HG02759 (cell line): Measurements from ENCODE around the gene NEDD4L.

Source experiments
- ATAC-seq: cut with Tn5 transposase; IDR thresholded peaks from one replicate; pipeline ENCODE4 v1.9.1; 2021; ENCODE audit warnings: mild to moderate bottlenecking, moderate library complexity; ENCODE audit not compliant: unreplicated experiment

The NEDD4L gene

GRCh38 chr18:58308463-58308862 lies 264.4 kb downstream of the NEDD4L start:
- ATAC-seq = no peak

GRCh38 chr18:58309099-58309498 lies 265.1 kb downstream of the NEDD4L start:
- no peak for ATAC-seq

DNA sequence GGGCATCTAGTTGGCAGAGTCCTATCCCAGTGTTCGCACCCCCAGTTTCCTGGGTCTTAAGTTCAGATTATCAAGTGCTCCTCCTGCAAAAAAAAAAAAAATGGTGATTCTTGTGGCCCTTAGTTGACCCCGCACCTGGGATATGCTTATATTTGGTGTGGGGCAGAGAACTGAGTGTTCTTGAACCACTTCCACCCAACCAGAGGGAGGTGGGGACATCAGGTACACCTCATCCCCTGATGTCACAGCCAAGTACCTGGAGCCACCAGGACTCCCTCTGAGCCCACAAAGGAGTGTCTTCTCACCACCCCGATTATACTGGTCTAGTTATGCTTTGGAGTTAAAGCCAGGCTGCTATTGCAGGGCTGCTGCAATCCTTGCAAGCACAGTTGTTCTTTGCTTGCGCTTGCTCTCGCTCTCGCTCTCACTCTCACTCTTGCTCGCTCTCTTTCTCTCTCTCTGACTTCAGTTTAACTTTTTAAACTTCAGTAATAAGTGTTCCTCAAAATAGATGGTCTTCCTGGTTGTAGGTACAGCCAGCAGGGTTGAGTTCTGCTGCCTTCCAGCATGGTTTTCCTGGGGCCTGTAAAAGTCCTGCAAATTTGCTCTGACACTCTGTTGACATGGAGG lies 265.7 kb downstream of the NEDD4L start:
- no peak for ATAC-seq

DNA sequence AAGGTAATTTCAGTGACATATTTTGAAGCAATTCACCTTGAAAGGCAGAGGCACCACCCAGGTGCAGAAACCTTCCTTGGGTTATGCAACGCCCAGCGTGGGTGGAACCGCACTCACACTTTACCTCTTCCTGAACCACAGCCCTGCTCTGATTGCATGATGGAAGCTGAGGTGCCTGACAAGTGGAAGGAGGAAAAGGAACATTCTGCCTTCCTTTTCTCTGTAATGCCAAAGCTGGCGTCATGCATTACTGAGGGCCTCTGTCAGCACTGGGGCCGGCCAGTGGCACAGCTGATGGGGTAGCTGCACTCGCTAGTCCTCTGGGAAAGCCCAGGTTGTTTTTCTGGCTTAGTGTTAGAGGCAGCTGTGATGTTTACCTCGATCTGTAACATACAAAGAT lies 266.5 kb downstream of the NEDD4L start:
- no peak for ATAC-seq

GRCh38 chr18:58311390-58311789 lies 267.4 kb downstream of the NEDD4L start:
- no peak for ATAC-seq

- ATAC-seq = no peak
Measured at GRCh38 chr18:58313491-58314032, 269.5 kb downstream of the NEDD4L start.

DNA sequence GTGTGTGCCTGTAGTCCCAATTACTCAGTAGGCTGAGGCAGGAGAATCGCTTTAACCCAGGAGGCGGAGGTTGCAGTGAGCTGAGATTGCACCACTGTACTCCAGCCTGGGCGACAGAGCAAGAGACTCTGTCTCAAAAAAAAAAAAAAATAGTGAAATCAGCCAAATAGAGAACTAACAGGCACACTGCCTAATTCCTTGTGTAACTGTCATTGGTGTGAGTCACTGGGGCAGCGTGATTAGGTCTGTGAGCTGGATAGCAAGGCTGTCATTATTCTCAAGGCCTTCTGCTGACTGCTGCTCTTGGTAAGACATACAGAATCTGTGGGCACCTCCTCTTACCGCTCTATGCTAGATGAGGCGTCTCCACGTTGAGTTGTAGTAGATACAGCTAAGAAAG lies 270.3 kb downstream of the NEDD4L start:
- no peak for ATAC-seq

DNA sequence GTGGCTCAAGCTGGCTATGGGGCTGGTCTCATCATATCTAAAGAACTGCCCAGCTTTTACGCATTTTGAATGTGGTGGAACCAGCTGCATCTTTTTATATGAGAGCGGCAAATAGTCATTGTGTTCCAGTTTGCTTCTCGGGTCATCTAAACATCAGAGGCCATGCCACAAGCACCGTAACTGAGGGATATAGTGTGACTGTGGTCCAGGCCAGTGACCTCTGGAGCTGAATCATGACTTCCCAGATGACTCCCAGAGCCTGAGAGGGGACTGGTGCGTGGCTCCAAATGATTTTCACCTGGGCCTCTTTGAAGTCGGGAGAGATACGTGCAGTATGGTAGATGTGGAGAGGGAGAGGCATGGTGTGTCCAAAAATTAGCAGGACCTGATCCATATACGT lies 271.0 kb downstream of the NEDD4L start:
- no peak for ATAC-seq

DNA sequence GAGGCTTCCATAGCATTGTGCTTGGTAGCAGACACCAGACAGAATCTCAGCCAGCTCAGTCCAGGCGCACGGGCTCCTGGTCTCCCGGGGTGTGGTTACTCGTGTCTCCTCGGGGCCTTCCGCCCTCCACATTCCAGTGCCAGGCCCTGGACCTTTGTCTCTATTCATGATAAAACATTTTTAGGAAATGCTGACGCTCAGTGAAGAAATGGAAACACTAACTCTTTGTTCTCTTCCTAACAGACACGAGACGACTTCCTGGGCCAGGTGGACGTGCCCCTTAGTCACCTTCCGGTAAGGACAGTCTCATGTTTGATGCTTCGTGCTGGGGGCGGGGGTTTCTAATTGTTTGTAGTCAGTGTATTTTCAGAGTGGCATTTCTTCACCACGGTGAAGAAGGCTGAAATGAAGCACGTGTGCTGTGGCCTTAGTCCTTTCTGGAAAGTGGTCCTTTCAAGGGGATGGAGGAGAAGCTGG lies 271.8 kb downstream of the NEDD4L start:
- no peak for ATAC-seq

DNA sequence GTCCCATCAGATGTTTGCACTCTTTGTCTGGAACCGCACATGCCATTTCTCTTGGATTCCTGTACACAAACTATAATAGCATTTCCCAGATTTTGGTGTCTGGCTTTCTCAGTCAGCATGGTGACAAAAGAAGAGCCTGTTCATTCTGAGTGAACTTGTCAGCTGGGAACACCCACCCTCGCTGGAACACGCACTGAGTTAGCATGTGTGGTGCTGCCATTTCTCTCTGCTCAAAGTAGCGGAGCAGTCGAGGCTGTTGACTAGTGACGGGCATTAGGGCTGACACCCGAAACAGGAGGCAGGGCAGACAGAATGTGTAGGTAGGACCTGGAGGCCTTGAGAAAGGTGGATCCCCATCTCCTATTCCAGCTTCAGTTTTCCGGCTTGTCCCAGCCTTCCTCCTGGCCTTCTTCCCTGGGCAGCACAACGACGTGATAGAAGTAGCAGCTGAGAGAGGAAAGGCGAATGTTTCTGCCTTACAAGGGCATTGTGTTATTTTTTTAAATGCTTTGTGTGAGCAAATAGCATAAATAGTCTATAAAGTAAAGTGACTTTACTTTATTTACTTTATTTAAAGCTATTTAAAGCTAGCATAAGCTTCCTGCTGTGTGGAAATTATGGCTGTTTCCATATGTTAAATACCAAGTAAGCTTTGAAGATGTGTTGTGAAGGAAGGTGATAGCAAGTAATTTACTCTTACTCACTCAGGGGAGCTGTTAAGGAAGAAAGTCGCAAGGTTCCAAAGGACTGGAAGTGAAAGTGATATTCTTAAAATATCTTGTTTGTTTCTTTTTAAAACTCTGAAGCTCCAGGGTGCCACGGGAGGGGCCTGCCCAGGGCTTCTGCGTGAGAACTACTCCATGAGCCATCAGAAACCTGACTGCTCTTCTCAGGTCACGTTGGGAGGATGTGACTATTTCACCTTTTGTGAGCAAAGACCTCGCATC lies 272.6 kb downstream of the NEDD4L start:
- ATAC-seq = no peak

GRCh38 chr18:58319719-58320118 lies 275.7 kb downstream of the NEDD4L start:
- no peak for ATAC-seq

DNA sequence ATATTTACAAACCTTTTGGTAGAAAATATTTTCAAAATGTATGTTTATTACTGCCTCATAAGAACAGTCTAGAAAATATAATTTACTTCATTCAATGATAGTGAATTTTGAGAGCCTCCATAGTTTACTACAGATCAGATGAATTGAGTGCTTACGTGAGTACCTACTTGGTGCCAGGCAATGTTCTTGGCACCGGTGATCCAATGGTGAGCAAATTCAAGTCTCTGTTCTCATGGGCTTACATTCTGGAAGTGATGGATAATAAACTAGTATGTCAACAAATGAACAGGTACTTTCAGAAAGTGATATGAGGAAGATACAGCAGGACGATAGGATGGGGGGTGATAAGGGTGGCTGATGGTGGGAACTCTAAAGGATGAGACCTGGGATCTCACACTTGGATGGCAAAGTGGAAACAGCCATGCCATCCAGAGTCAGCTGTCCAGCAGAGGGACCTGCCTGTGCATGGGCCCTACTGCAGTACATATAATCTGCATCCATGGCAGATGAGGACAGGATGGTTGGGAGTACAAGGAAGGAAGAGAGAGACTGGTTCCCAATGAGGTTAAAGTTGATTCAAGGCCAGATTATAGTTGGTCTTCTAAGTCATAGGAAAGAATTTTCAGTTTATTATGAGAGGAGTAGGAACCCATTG lies 277.0 kb downstream of the NEDD4L start:
- no peak for ATAC-seq

DNA sequence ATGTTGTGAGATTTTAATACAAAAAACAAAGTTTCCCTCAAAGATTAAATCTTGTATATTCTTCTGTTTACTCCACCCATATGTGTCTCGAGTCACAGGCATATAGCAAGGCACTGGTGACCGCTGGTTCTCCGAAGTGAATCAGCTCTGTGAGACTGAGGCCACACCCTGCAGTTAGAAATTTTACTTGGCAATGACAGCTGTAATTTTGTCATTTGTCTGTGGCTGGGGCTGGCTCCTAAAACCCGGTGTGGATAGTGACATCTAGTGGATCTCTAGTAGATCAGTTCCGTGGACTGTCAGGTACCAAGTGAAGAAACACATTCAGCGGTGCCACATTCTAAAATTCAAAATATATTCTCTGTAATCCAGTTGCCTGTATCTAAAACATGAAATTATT lies 278.0 kb downstream of the NEDD4L start:
- ATAC-seq = peak; percentile 67

GRCh38 chr18:58322464-58322863 lies 278.4 kb downstream of the NEDD4L start:
- no peak for ATAC-seq

DNA sequence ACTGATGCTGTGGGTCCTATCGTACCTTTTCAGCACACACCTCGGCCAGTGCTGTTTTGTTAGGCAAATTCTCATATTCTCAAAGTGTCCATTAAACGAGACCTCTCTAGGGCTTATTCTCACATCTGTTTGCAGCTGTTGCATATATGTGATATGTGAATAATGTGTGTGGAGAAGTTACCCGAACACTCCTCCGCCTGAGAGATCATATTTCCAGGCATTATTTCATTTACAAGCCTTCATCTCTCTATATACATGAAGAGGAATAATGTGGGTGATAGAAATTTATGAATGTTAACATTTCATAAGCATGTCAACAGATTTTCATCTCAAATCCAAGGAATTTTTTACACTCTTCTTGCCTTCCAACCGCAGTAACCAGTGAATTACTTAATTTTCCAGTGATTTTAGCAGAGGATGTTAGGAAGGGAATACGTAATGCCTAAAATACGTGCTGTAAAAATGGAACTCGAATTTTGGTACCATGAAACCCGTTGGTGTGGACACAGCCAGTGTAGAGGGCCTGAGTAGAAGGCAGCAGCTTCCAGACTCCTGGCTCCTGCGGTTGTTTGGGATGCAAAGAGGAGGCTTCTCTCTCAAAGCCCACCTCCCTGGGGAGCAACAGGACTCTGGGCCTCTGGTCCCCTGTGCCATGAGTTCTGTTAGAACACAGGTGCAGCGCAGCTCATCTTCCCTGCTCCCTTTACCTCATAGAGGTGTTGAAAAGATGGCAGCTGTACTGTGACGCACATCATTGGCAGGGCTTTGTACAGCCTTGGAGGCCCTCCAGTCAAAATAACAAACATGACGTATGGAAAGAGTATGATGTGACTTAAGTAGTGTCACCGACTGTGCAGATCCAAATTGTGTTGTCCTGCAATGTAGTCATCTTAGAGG lies 280.1 kb downstream of the NEDD4L start:
- no peak for ATAC-seq

- ATAC-seq = no peak
Measured at GRCh38 chr18:58324824-58325480, 280.9 kb downstream of the NEDD4L start.

DNA sequence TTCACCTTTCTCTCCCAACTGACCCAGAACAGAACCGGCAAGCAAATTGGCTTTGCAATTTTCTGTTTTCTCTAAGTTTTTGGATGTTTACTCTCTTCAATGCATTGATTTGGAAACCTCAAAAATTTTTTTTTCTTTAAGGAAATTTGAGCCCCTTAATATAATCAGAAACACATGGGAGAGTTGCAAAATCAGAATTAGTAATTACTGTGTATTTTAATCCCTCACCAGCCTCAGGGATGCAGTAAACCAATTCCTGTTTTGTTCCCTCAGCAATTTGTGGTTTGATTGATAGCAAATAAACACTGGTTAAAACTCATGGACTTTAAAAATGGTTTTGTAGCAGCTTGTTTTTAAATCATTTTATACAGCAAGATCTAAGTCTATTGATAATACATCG lies 281.5 kb downstream of the NEDD4L start:
- no peak for ATAC-seq

DNA sequence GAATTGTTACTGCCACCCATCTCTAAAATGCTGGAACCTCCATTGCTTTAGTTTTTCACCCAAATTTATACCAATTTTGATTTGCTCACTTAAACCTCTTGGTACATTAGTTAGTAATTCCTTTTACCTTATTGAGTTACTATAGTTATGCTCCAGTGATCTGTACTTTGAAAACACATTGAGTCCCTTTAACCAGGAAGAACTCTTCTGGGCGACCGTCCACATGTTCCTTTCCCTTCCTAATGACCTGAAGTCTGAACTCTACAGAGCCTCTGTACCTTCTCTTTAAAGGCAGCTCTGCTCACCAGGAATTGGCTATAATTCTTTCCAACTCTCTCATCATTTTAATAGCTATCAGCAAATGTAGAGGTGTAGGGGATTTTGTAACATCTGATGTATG lies 290.0 kb downstream of the NEDD4L start:
- ATAC-seq = no peak

GRCh38 chr18:58335223-58335622 lies 291.2 kb downstream of the NEDD4L start:
- ATAC-seq = no peak

DNA sequence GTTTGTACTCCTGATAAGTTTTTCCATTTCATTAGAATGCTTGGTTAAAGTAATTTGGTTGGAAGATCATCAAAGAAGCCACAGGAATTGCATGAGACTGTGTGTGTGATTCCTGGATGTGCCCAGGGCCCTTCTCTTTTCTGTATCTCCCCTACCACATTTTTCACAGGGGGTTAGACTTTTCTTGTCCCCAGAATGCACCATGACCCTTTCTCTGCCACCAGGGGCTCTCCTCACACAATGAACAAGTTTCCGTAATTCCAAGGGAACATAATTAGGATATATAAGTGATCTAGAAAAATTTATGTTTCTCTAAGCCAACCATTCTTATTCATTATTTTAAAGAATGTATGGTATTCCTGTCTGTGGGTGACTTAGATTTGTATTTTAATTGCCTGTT lies 291.8 kb downstream of the NEDD4L start:
- ATAC-seq = no peak
